ENCODE results near the gene RAMP3.

DNA sequence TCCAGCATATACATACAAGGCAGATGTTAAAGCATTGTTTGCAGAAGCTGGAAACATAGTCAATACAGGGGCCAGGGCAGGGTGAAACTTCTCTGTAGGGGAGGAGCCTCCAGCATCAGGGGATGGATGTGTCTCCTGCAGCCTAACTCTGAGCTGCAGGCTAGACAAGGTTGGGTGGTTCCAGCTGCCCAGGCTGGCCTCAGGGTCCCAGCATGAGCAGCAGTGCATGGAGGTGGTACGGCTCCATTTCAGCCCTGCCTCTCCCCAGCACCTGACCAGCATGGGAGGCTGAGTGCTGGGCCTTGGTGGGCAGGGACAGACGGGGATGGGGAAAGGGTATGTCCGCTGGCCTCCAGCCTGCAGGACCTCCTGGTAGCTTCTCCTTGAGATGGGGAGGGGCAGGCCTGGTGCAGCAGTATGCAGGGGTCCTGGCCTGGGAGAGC lies 38.7 kb upstream of the RAMP3 start:
- TF ChIP-seq, protein P1, sequence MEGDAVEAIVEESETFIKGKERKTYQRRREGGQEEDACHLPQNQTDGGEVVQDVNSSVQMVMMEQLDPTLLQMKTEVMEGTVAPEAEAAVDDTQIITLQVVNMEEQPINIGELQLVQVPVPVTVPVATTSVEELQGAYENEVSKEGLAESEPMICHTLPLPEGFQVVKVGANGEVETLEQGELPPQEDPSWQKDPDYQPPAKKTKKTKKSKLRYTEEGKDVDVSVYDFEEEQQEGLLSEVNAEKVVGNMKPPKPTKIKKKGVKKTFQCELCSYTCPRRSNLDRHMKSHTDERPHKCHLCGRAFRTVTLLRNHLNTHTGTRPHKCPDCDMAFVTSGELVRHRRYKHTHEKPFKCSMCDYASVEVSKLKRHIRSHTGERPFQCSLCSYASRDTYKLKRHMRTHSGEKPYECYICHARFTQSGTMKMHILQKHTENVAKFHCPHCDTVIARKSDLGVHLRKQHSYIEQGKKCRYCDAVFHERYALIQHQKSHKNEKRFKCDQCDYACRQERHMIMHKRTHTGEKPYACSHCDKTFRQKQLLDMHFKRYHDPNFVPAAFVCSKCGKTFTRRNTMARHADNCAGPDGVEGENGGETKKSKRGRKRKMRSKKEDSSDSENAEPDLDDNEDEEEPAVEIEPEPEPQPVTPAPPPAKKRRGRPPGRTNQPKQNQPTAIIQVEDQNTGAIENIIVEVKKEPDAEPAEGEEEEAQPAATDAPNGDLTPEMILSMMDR (conservative IDR thresholded peaks at IDR 0.05; ENCODE audit: low read depth, low read length), result no peak
- TF ChIP-seq EZH2phosphoT487 (IDR thresholded peaks at IDR 0.05; ENCODE audit: borderline replicate concordance, low read length) (no peak), EZH2 (IDR thresholded peaks at IDR 0.05; ENCODE audit: low read length, unreplicated experiment) (no peak)
